Measurements from ENCODE around the gene VKORC1L1. TPM values are rescaled to one million over a fixed set of nuclear protein-coding genes. Genes with fewer than 3 reads are reported as not detected.

The VKORC1L1 gene
- total RNA-seq, 2 experiments from 2014 or later: 1.9 to 3.0 TPM

GRCh38 chr7:65925040-65925439 lies 52.2 kb downstream of the VKORC1L1 start:
- Mint-ChIP-seq H3K27ac (no peak overlapping the region), H3K4me1 (ENCODE audit: low read depth) (peaks cover 15% of the 10 kb centered on the region), H3K4me3 (no peak overlapping the region), H3K9me3 (no peaks in the 10 kb centered on the region), H3K27me3 (no peaks in the 10 kb centered on the region), H3K36me3 (ENCODE audit: low read depth) (peaks cover 3% of the 10 kb centered on the region)
- Histone ChIP-seq H3K27me3 (ENCODE audit: control insufficient read depth in 1 of 2, insufficient read depth in 2 of 2, low read length in 2 of 2) (no peaks in the 10 kb centered on the region), H3K4me3 (ENCODE audit: low read length) (no peak overlapping the region), H3K9me3 (ENCODE audit: control insufficient read depth in 1 of 2, insufficient read depth in 1 of 2, low read length in 2 of 2) (no peaks in the 10 kb centered on the region), H3K27ac (ENCODE audit: low read depth in 1 of 2, low read length in 2 of 2) (no peak overlapping the region), H3K36me3 (ENCODE audit: insufficient read depth, low read length) (no peaks in the 10 kb centered on the region), H3K4me1 (ENCODE audit: insufficient read depth, low read length) (no peaks in the 10 kb centered on the region)
- DNase-seq (no peak), ATAC-seq (ENCODE audit: poor library complexity) (no peak)
- no peak for TF ChIP-seq CTCF (IDR thresholded peaks at IDR 0.05)
- ChIA-PET POLR2A (no interaction called here), CTCF (interaction anchor here (1.3 kb wide), 1 partner anchor 10 kb away, joined by 3 read pairs; no protein-coding TSS in a partner anchor)
- intact Hi-C loops (cut with DNase I, micrococcal nuclease): no loop called here

- Histone ChIP-seq H3K36me3 (ENCODE audit: insufficient read depth, low read length) (no peaks in the 10 kb centered on the region), H3K27ac (ENCODE audit: low read depth in 1 of 2, low read length in 2 of 2) (no peak overlapping the region), H3K4me3 (ENCODE audit: low read length) (no peak overlapping the region), H3K27me3 (ENCODE audit: control insufficient read depth in 1 of 2, insufficient read depth in 2 of 2, low read length in 2 of 2) (no peaks in the 10 kb centered on the region), H3K4me1 (ENCODE audit: insufficient read depth, low read length) (no peaks in the 10 kb centered on the region), H3K9me3 (ENCODE audit: control insufficient read depth in 1 of 2, insufficient read depth in 1 of 2, low read length in 2 of 2) (no peaks in the 10 kb centered on the region)
- Mint-ChIP-seq H3K27me3 (no peaks in the 10 kb centered on the region), H3K4me1 (ENCODE audit: low read depth) (peaks cover 29% of the 10 kb centered on the region), H3K9me3 (no peaks in the 10 kb centered on the region), H3K4me3 (no peak overlapping the region), H3K27ac (no peak overlapping the region), H3K36me3 (ENCODE audit: low read depth) (no peaks in the 10 kb centered on the region)
- CTCF ChIA-PET: no interaction called here
- intact Hi-C loops (cut with DNase I, micrococcal nuclease): no loop called here
- TF ChIP-seq CTCF (IDR thresholded peaks at IDR 0.05): no peak
- DNase-seq (no peak), ATAC-seq (ENCODE audit: poor library complexity) (no peak)
- POLR2A ChIA-PET: no interaction called here
Observed at GRCh38 chr7:65926588-65926987, 53.7 kb downstream of the VKORC1L1 start.

- H3K27me3 ChIP-seq (ENCODE audit: control insufficient read depth in 1 of 2, insufficient read depth in 2 of 2, low read length in 2 of 2): no peaks in the 10 kb centered on the region
- H3K9me3 ChIP-seq (ENCODE audit: control insufficient read depth in 1 of 2, insufficient read depth in 1 of 2, low read length in 2 of 2): no peaks in the 10 kb centered on the region
- no peaks in the 10 kb centered on the region for H3K4me1 ChIP-seq (ENCODE audit: insufficient read depth, low read length)
- Mint-ChIP-seq H3K4me1 (ENCODE audit: low read depth) (peaks cover 29% of the 10 kb centered on the region), H3K4me3 (no peak overlapping the region), H3K27me3 (no peaks in the 10 kb centered on the region), H3K27ac (no peak overlapping the region), H3K36me3 (ENCODE audit: low read depth) (peaks cover 5% of the 10 kb centered on the region), H3K9me3 (no peaks in the 10 kb centered on the region)
- ATAC-seq (ENCODE audit: poor library complexity): no peak
- ChIA-PET POLR2A (no interaction called here), CTCF (no interaction called here)
- no peak overlapping the region for H3K27ac ChIP-seq (ENCODE audit: low read depth in 1 of 2, low read length in 2 of 2)
- TF ChIP-seq CTCF (IDR thresholded peaks at IDR 0.05): no peak
- no peaks in the 10 kb centered on the region for H3K36me3 ChIP-seq (ENCODE audit: insufficient read depth, low read length)
- no peak overlapping the region for H3K4me3 ChIP-seq (ENCODE audit: low read length)
- DNase-seq: no peak
- intact Hi-C loops (cut with DNase I, micrococcal nuclease): no loop called here
Observed at GRCh38 chr7:65927489-65928448, 54.9 kb downstream of the VKORC1L1 start.
